ENCODE measurements around the gene CHMP5. TPM values are rescaled to one million over a fixed set of nuclear protein-coding genes. Genes with fewer than 3 reads are reported as not detected.

CHMP5 gene
- total RNA-seq, 2 donors from 2014 or later, result 45.3 to 45.9 TPM

Other genes starting within 250 kb of the CHMP5 start
- gene DNAJA1, start 239.8 kb upstream of the CHMP5 start, total RNA-seq, result 10 to 100 TPM; 75.5 to 93.2 TPM
- 10 to 100 TPM; 14.2 to 16.7 TPM for gene SMU1, start 188.4 kb upstream of the CHMP5 start, total RNA-seq
- 100 to 1,000 TPM in 1 of 2 donors, 10 to 100 TPM in 1; 49.5 to 107 TPM for gene B4GALT1, start 97.7 kb upstream of the CHMP5 start, total RNA-seq
- gene SPINK4, start 24.9 kb upstream of the CHMP5 start, total RNA-seq, result not detected
- 100 to 1,000 TPM; 152 to 208 TPM for gene BAG1, start 341 bp upstream of the CHMP5 start, total RNA-seq
- 10 to 100 TPM; 23.0 to 35.4 TPM for gene NFX1, start 25.5 kb downstream of the CHMP5 start, total RNA-seq
- gene AQP7, start 137.5 kb downstream of the CHMP5 start, total RNA-seq, result 100 to 1,000 TPM in 1 of 2 donors, 10 to 100 TPM in 1; 51.8 to 123 TPM
- gene AQP3, start 182.5 kb downstream of the CHMP5 start, total RNA-seq, result 10 to 100 TPM; 14.0 to 22.5 TPM
- 10 to 100 TPM; 13.9 to 24.9 TPM for gene NOL6, start 208.9 kb downstream of the CHMP5 start, total RNA-seq